SK-N-MC (cell line): ENCODE results near the gene TUBA1A.
"Not testable (repeated sequence)": the region's sequence is repeated elsewhere in the genome, so short reads cannot be mapped to it uniquely, and the experiment has no call there.

Experiments
- DNase-seq: peaks from one replicate; pipeline ENCODE4 v3.0.0-alpha.2; 2011; ENCODE audit warnings: low read depth, low spot score
- H3K27ac ChIP-seq: fragments of 200-600 bp; sonication (generic); 2 replicates; pipeline ENCODE4 v1.5.1; 2016; ENCODE audit warnings: mixed run types
- H3K36me3 ChIP-seq: fragments of 200-600 bp; sonication (generic); 2 replicates; pipeline ENCODE4 v1.6.1; 2017; ENCODE audit warnings: antibody characterized with exemption, low read length, mixed read lengths; ENCODE audit not compliant: insufficient read depth
- H3K4me3 ChIP-seq: fragments of 200-600 bp; sonication (generic); 2 replicates; pipeline ENCODE4 v1.5.1; 2016
- H3K9ac ChIP-seq: fragments of 200-600 bp; sonication (generic); 2 replicates; pipeline ENCODE4 v1.8.0; 2017; ENCODE audit warnings: mixed run types, mixed read lengths; ENCODE audit not compliant: insufficient read length
- H3K9me3 ChIP-seq: fragments of 200-600 bp; sonication (generic); 2 replicates; pipeline ENCODE4 v1.6.1; 2017; ENCODE audit warnings: low read depth, mild to moderate bottlenecking, antibody characterized with exemption, low read length, moderate library complexity, mixed read lengths
- EZH2 ChIP-seq: fragments of 200-600 bp; sonication (generic); IDR thresholded peaks from one replicate; pipeline ENCODE4 v1.6.1; 2017; ENCODE audit warnings: antibody characterized with exemption
- FOXP2 ChIP-seq: optimal IDR thresholded peaks from 2 replicates; pipeline ENCODE3; 2011; ENCODE audit warnings: mild to moderate bottlenecking, moderate library complexity; ENCODE audit not compliant: insufficient read depth; ENCODE audit errors: extremely low read length, control extremely low read depth
- POLR2AphosphoS5 ChIP-seq: IDR thresholded peaks from 2 replicates; pipeline ENCODE4 v1.6.1; 2012; ENCODE audit warnings: mild to moderate bottlenecking, low read depth, low read length, borderline replicate concordance

Gene TUBA1A

DNA sequence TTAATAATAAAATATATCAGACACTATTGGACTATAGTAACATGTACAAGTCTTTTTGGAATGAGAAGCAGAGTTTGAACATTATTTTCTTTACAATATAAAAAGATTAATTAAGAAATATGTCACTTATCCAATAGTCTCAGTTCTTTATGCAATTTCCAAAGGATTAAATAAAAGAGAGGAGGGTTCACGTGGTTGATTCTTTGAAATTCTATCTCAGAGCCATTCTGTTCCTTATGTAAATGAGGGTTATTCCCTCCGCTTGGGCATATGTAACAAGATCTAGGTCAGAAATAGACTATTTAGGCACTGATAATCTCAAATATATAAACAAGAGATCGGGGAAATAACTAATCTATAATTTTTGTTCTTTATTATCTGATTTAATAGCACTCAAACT is 2.1 kb upstream of the TUBA1A start:
- no peak for TF ChIP-seq POLR2AphosphoS5
- no peak for TF ChIP-seq EZH2
- no peak for TF ChIP-seq FOXP2
- H3K9me3 ChIP-seq = no peaks in the 10 kb centered on the region
- H3K4me3 ChIP-seq = no peak overlapping the region
- H3K36me3 ChIP-seq = peaks cover 7% of the 10 kb centered on the region
- no peak for DNase-seq
- H3K9ac ChIP-seq = no peak overlapping the region
- H3K27ac ChIP-seq = no peak overlapping the region

GRCh38 chr12:49189731-49190716 is 1.1 kb upstream of the TUBA1A start:
- H3K36me3 ChIP-seq = peaks cover 13% of the 10 kb centered on the region
- no peaks in the 10 kb centered on the region for H3K9me3 ChIP-seq
- peak overlapping the region; percentile 96 for H3K4me3 ChIP-seq
- H3K27ac ChIP-seq = peak overlapping the region; percentile 65
- H3K9ac ChIP-seq = peak overlapping the region; percentile 66
- no peak for TF ChIP-seq FOXP2
- TF ChIP-seq POLR2AphosphoS5 = no peak
- no peak for TF ChIP-seq EZH2
- DNase-seq = no peak

DNA sequence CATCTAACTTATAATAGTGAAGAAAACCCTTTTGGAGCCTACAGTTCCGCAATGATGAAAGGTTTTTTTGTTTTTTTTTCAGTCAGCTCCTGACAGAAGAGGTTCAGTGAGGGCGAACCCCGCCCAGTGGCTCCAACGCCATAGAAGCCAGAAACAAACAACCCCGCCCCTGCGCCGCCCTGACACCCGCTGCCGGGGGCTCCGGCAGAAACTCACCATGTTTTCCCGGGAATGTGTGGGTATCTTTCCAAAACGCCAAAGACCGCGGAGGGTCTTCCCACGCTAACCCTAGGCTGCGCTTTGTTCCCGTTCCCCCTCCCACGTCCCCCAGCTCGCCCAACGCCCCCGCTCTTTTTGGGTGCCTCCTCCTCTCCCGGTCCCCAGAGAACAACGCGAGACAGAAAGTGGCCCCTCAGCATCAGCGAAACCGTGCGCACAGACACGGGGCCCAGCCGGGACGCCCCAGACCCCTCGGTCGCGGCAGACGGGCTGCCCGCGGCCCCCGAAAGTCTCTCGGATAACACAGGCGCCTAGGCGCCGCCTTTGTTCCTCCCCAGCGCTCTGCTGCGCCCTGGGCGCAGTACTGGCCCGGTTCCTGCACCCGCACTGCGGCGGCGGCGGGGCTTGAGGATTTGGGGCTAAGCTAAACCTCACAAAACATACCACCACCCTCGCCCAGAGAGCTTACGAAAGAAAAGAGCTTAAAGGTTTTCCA is 522 bp downstream of the TUBA1A start:
- peak overlapping the region; percentile 96 for H3K4me3 ChIP-seq
- H3K27ac ChIP-seq = peak overlapping the region; percentile 53; the same call in 1 of the 2 replicates
- no peaks in the 10 kb centered on the region for H3K9me3 ChIP-seq
- DNase-seq = no peak
- peaks cover 13% of the 10 kb centered on the region for H3K36me3 ChIP-seq
- TF ChIP-seq EZH2 (no peak), FOXP2 (no peak)
- H3K9ac ChIP-seq = peak overlapping the region; percentile 76

- Histone ChIP-seq H3K4me3 (peak overlapping the region; percentile 96), H3K9ac (no peak overlapping the region), H3K27ac (no peak overlapping the region), H3K36me3 (peaks cover 13% of the 10 kb centered on the region), H3K9me3 (no peaks in the 10 kb centered on the region)
- no peak for DNase-seq
- no peak for TF ChIP-seq FOXP2
- no peak for TF ChIP-seq EZH2
- TF ChIP-seq POLR2AphosphoS5 = no peak
Measured at GRCh38 chr12:49187184-49187583, 1.7 kb downstream of the TUBA1A start.

DNA sequence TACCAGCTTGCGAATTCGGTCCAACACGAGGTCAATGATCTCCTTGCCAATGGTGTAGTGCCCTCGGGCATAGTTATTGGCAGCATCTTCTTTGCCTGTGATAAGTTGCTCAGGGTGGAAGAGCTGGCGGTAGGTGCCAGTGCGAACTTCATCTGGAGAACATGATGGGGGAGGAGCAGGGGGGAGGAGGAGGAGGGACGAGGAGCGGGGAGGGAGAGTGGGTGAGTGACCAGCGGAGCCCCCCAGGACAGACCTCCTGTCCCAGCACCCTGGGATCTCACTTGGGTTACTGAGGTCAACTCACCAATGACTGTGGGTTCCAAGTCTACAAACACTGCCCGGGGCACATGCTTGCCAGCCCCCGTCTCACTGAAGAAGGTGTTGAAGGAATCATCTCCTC is 2.6 kb downstream of the TUBA1A start:
- H3K9me3 ChIP-seq, DNase-seq, H3K9ac ChIP-seq, H3K4me3 ChIP-seq, H3K27ac ChIP-seq: not testable (repeated sequence)
- peaks cover 13% of the 10 kb centered on the region for H3K36me3 ChIP-seq

GRCh38 chr12:49184697-49185096 is 4.2 kb downstream of the TUBA1A start:
- H3K36me3 ChIP-seq = peaks cover 13% of the 10 kb centered on the region
- not testable (repeated sequence) for H3K9me3 ChIP-seq, DNase-seq, H3K4me3 ChIP-seq, H3K9ac ChIP-seq, H3K27ac ChIP-seq

- not testable (repeated sequence) for H3K27ac ChIP-seq, H3K4me3 ChIP-seq, DNase-seq, H3K9ac ChIP-seq, H3K9me3 ChIP-seq
- peaks cover 13% of the 10 kb centered on the region for H3K36me3 ChIP-seq
Measured at GRCh38 chr12:49183214-49183950, 5.5 kb downstream of the TUBA1A start.

DNA sequence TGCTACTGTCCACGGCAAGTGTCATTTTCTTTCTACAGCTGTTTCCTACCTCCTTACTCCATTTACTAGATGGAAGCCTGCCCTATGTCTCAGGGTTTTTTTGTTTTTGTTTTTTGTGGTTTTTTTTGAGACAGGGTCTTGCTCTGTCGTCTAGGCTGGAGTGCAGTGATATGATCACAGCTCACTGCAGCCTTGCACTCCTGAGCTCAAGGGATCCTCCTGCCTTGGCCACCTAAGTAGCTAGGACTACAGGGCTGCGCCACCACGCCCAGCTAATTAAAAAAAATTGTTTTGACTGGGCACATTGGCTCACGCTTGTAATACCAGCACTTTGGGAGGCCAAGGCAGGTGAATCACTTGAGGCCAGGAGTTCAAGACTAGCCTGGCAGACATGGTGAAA is 14.7 kb downstream of the TUBA1A start:
- no peak overlapping the region for H3K27ac ChIP-seq
- H3K9ac ChIP-seq = no peak overlapping the region
- TF ChIP-seq FOXP2 = no peak
- no peaks in the 10 kb centered on the region for H3K9me3 ChIP-seq
- no peaks in the 10 kb centered on the region for H3K36me3 ChIP-seq
- no peak overlapping the region for H3K4me3 ChIP-seq
- no peak for DNase-seq
